Measurements from ENCODE around the gene UBR3.
A peak's percentile ranks its signal among the peaks of the same experiment; 100 is the strongest.
"Not testable (repeated sequence)": the region's sequence is repeated elsewhere in the genome, so short reads cannot be mapped to it uniquely, and the experiment has no call there.

UBR3 gene

DNA sequence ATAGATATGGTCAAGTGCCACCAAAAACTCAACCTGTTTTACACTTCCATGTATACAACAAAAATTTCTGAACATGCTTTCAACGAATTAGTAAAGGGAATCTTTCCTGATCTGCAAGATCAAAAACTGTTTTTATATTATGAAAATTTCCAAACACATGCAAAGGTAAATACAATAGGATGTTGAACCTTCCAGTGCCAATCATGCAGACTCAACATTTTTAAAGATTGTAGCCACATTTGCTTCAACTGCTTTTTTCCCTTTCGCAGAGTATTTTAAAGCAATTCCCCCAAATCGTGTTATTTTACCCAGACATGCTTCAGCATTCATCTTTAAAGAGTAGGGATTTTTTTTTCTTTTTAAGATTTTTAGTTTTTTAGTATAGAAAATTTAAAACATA is 40.3 kb downstream of the UBR3 start:
- no peak for DNase-seq

DNA sequence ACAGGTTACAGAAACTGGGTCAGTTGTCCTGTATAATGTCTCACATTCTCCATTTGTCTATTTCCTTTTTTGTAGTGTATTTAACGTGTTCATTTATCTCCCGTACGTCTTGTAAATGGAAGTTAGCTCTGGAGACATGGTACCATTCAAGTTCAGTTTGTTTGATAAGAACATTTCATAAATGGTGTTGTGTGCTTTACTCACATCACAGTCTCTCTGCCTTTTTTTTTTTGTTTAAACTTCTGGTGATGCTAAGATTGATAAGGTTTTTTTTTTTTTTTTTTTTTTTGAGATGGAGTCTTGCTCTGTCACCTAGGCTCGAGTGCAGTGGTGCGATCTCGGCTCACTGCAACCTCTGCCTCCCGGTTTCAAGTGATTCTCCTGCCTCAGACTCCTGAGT is 41.7 kb downstream of the UBR3 start:
- DNase-seq, result peak in 1 of 5 experiments; percentile 3

GRCh38 chr2:169871369-169871768 is 44.1 kb downstream of the UBR3 start:
- DNase-seq, result not testable (repeated sequence)

GRCh38 chr2:169871994-169872393 is 44.7 kb downstream of the UBR3 start:
- no peak for DNase-seq

DNA sequence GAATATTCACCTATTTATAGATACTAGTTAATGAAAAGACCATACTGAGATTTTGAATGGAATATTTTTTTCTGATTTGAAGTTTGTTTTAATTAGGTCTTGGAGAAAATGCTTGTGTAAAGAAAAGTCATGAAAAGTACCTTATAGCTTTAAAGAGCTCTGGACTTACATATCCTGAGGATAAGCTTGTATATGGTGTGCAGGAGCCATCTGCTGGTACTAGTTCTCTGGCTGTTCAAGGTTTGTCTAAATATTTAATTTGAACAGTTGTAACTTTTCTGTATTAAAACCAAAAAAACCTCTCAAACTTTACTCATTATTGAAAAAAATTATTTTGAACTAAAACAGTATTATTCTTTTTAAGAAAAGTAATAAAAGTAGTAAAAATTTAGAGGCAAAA is 50.1 kb downstream of the UBR3 start:
- DNase-seq, result peak in 1 of 5 experiments; percentile 40

- no peak for DNase-seq
These were observed 59.9 kb downstream of the UBR3 start for GRCh38 chr2:169887120-169887519.

GRCh38 chr2:169891593-169892298 is 64.5 kb downstream of the UBR3 start:
- no peak for DNase-seq

GRCh38 chr2:169892951-169893350 is 65.7 kb downstream of the UBR3 start:
- DNase-seq, result no peak

DNA sequence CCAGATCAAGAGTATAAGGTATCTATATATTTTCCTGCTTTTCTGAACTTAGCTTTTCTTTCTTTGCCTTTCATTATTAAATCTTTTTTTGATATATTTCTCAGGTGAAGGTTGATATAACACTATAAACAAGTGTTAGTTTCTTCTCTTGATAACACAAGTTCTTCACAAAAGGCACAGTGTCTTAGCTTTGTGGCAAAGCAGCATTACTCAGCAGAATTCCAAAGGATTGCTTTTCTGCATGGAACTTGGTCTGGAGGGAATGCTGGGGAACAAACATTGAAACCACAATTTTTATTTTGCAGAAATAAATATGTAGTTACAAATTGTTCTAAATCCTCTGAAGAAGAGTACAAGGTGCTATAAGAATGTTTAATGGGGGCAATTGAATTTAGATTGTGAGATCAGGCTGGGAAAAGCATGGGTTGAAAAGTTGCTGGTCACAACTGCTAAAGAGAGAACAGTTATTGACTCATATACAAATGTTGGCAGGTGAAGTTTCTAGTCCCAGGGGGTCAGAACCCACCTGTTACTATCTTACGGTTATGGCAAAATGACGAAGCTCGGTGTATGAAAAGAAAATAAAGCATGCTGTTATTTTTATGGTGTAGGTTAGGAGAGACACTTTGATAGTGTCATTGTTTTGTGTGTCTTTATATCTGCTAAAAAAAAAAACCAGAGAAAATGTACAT is 68.2 kb downstream of the UBR3 start:
- no peak for DNase-seq

DNA sequence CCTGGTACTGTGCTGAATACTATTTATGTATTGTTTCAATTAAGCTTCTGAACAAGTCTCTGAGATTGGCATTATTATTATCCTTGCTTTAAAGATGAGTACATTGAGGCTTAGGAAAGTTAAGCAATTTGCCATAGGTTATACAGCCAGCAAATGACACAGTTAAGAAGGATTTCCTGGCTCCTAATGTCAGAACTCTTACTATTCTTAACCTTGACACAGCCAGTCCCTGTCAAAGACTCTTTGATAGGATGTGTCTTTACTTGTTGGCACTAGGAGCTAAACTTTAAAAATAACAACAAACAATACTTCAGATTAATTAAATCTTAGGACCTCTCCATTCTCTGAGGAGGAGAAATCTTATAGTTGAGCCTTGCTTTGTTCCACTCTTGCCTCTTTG is 70.6 kb downstream of the UBR3 start:
- DNase-seq, result no peak

DNA sequence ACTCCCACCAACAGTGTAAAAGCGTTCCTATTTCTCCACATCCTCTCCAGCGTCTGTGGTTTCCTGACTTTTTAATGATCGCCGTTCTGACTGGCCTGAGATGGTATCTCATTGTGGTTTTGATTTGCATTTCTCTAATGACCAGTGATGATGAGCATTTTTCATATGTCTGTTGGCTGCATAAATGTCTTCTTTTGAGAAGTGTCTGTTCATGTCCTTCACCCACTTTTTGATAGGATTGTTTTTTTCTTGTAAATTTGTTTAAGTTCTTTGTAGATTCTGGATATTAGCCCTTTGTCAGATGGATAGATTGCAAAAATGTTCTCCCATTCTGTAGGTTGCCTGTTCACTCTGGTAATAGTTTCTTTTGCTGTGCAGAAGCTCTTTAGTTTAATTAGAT is 72.8 kb downstream of the UBR3 start:
- DNase-seq, result not testable (repeated sequence)

DNA sequence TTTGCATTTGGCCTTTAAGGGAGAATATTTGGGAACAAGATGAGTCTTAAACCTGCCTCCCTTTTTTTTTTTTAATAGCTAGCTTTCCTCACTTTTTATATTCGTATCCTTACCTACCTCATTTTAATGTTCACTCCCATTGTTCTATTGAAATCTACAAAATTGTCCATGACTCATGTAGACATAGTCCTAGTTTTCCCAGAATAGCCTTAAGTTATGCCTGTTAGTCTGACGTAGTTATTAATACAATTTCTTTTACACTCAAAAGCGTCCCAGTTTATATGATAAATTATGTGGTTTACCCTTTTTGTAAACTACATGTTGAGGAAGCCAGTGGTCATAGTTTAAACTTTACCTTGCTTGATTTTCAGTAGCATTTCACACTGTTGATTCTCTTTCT is 73.4 kb downstream of the UBR3 start:
- no peak for DNase-seq

- DNase-seq, result no peak
These were observed 79.5 kb downstream of the UBR3 start for GRCh38 chr2:169906731-169907130.

DNA sequence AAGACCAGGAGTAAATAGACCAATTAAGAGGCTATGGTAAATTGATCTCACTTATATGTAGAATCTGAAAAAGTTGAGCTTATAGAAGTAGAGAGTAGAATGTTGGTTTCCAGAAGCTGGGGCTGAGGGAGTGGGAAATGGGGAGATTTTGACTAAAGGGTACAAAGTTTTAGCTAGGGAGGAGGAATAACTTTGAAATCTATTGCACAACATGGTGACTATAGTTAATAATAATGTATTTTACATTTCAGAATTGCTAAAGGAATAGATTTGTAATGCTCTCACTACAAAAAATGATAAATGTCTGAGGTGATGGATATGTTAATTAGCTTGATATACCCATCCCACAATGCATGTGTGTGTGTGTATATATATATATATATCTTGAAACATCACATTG is 82.1 kb downstream of the UBR3 start:
- no peak for DNase-seq

GRCh38 chr2:169910109-169910799 is 83.0 kb downstream of the UBR3 start:
- DNase-seq, result no peak

DNA sequence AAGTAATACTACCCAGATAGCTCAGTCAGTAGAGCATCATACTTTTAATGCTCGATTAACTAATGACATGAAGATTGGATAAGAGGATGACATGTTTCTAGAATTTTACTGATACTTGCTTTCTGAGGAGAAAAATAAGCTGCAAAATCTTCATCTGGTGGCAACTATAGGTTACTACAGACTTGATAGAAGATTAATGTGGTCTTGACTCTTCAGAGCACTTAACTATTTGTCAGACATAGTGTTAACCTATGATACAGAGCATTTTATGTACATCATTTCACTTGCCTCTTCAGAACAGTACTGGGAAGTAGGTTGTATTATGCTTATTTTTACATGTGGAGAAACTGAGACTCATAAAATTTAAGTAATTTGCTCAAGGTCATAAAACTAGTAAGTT is 83.9 kb downstream of the UBR3 start:
- peak in 1 of 5 experiments; percentile 2 for DNase-seq

GRCh38 chr2:169916623-169917022 is 89.4 kb downstream of the UBR3 start:
- no peak for DNase-seq

DNA sequence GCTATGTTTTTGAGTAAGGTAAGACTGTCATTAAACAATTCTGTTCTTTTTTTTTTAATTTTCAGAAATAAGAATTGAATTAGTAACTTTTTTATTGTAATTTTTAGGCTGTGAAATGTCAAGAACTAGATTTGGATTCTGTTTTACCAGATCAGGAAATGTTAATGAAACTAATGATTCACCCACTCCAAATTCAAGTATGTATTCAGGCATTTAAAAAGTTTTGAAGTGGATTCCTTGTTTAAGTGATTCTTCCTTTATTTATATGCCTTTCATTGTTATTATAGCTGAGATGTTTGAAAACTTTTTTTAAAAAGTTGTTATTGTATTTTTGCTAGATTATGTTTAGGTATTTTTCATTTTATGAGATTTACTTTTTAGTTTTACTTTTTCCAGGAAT is 96.7 kb downstream of the UBR3 start:
- no peak for DNase-seq

GRCh38 chr2:169925968-169926367 is 98.7 kb downstream of the UBR3 start:
- no peak for DNase-seq

DNA sequence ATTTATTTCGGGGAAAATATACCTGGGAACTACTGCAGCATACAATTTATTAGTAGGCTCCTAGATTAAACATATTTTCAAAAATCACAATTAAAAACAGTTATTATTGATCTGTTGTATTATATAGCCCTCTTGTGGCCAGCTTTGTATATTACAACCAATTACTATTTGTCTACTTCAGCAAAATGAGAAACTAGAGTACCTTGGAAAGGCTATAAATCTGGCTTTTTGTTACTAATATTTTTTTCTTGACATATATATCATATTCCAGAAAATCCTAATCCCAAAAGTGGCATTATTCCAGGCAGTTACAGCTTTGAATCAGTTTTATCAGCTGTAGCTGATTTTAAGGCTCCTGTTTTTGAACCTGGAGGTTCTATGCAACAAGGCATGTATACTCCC is 101.2 kb downstream of the UBR3 start:
- peak in 1 of 5 experiments; percentile 42 for DNase-seq

- DNase-seq, result peak in 1 of 5 experiments; percentile 40
These were observed 106.0 kb downstream of the UBR3 start for GRCh38 chr2:169933124-169933711.

DNA sequence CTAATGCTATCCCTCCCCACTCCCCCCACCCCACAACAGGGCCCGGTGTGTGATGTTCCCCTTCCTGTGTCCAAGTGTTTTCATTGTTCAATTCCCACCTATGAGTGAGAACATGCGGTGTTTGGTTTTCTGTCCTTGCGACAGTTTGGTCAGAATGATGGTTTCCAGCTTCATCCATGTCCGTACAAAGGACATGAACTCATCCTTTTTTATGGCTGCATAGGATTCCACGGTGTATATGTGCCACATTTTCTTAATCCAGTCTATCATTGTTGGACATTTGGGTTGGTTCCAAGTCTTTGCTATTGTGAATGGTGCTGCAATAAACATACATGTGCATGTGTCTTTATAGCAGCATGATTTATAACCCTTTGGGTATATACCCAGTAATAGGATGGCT is 109.4 kb downstream of the UBR3 start:
- DNase-seq, result not testable (repeated sequence)

DNA sequence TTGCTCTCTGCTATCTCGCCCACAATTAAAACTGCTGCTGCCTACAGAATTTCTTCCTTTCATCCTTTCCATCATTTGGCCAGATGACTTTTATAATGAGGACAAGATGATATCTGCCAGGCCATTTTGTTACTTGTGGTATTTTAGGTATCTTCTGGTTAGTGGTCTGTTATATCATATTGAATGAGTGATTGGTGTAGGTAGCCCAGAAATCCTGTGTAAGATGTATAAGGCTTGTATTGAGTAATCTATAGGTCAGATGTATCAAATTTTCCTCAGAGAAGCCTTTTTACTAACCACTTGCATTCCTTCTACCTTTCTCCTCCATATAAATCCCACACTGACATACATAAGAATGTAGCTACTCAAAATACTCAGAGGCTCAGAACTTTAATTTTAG is 118.3 kb downstream of the UBR3 start:
- DNase-seq, result no peak

GRCh38 chr2:169946092-169946491 is 118.8 kb downstream of the UBR3 start:
- no peak for DNase-seq
